GM12872 (cell line): ENCODE data around the gene SMIM31.

ENCODE experiments used
- CTCF ChIP-seq: IDR thresholded peaks from 3 replicates; pipeline ENCODE4 v1.5.1; 2011; ENCODE audit warnings: low read depth, mild to moderate bottlenecking, low read length, moderate library complexity; ENCODE audit not compliant: insufficient read depth

SMIM31 gene

GRCh38 chr4:164734484-164734883 lies 19.4 kb upstream of the SMIM31 start:
- no peak for TF ChIP-seq CTCF

- no peak; the same call in 2 of the 3 replicates for TF ChIP-seq CTCF
These were observed 5.6 kb upstream of the SMIM31 start for GRCh38 chr4:164748375-164748774.

DNA sequence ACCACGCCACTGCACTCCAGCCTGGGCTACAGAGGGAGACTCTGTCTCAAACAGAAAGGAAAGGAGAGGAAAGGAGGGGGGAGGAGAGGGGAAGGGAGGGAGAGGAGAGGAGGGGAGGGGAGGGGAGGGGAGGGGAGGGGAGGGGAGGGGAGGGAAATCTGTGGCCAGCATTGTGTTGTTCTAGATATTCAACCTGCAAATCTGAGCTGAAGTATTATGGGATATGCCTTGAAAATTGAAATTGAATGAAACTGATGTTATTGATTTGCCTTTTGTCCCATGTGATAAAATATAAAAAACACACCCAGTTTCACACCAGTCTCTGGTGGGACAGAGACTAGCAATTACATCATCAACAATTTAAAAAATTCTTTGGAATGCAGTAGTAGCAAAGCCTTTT lies 1.5 kb downstream of the SMIM31 start:
- no peak for TF ChIP-seq CTCF

- no peak for TF ChIP-seq CTCF
These were observed 2.8 kb downstream of the SMIM31 start for GRCh38 chr4:164756686-164757085.

DNA sequence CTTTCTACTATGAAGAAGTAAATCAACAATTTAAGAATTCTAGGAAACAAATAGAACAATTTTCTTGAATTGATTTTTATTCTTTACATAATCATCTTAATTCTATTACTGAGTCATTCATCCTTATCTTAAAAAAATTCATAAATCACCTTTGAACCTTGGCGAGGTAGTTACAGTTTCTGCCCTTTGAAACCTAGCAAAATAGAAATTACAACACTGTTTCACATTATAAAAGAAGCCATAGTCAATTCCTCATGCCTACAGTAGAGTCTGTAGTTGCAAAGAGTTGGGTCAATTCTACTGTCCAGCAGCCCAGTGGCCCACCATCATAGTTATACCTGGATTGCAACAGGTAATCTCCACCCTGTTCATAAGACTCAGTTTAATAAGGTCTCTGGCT lies 7.3 kb downstream of the SMIM31 start:
- no peak for TF ChIP-seq CTCF

- no peak for TF ChIP-seq CTCF
These were observed 7.9 kb downstream of the SMIM31 start for GRCh38 chr4:164761746-164762275.

DNA sequence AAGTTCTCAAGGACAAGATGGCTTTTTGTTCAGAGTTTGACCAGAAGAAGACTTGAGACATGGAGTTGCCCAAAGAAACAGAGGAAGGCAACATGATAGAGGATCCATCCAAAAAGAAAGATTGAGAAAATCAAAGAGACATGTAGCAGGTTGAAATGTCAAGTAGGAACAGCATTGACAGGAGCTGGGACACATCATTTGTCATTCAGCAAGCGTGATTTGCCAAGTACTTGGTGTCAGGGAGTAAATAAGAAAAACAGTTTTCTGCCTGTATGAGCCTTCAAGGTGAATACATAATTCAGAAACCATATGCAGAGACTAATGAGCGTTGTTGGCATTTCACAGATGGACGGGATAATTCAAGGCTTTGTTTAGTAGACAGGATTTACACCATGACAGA lies 11.2 kb downstream of the SMIM31 start:
- no peak for TF ChIP-seq CTCF

DNA sequence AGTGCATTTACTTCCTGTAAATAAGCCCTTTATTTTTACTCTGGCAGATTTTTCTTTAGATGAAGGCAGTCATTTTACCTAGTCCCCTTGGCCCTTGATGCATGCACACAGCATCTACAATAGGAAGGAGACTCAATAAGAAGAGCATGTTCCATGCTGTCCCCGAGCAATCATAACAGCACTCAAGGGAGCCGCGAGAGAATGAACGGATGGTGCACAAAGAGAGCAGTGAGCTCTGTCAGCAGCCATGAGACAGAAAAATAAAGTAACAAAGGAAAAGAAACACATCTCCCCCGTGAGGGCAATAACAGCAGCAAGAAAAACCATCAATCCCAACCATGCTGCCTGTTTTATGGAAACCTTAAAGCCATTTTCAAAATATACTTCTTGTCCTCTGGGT lies 11.9 kb downstream of the SMIM31 start:
- no peak for TF ChIP-seq CTCF
